Measurements from ENCODE around the gene PPM1G.
"Not testable (repeated sequence)": the region's sequence is repeated elsewhere in the genome, so short reads cannot be mapped to it uniquely, and the experiment has no call there.

Gene PPM1G

DNA sequence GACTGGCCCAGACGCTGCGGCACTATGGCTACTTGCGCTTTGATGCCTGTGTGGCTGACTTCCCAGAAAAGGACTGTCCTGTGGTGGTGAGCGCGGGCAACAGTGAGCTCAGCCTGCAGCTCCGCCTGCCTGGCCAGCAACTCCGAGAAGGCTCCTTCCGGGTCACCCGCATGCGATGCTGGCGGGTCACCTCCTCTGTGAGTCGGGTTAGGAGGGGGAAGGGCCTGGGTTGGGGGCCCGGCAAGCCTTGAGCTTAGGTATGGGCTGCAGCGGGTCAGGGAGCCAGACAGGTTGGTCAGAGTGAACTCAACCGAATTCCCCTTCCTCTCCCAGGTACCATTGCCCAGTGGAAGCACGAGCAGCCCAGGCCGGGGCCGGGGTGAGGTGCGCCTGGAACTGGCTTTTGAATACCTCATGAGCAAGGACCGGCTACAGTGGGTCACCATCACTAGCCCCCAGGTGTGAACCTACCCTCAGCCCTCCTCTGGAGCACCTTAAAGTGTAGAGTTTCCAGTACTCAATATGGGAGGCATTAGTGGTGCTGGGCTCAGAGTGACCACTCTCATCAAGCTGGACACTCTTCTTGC is 33.8 kb downstream of the PPM1G start:
- DNase-seq (ENCODE audit: low read depth), result no peak

DNA sequence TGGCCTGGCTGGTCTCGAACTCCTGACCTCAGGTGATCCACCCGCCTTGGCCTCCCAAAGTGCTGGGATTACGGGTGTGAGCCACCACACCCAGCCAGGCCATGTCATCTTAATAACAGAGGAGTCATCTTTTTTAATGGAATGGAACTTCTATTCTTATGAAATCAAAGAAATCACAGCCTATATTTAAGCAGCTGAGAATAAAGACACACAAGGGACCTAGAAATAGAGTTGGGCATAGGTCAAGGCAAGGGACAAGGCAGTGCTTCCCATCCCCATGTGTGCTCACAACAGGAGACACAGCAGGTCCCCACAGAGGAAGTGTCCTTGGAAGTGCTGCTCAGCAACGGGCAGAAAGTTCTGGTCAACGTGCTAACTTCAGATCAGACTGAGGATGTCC is 35.8 kb downstream of the PPM1G start:
- no peak for DNase-seq (ENCODE audit: low read depth)

DNA sequence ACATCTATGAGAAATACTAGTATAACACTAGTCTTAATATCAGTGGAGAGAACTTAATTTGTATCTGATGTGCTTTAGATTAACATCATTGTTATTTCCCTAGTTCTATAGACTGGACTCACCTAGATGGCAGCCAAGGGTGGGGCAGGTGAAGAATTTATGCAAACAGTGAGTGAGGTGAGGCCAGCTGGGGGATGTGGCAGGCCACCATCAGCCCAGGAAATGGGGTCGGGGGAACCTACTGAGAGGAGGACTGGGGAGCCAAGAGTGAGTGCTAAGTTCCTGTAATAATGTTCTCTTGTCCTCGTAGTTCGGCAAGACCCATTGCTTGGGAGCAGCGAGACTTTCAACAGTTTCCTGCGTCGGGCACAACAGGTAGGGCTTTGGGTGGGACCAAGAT is 36.5 kb downstream of the PPM1G start:
- no peak for DNase-seq (ENCODE audit: low read depth)

DNA sequence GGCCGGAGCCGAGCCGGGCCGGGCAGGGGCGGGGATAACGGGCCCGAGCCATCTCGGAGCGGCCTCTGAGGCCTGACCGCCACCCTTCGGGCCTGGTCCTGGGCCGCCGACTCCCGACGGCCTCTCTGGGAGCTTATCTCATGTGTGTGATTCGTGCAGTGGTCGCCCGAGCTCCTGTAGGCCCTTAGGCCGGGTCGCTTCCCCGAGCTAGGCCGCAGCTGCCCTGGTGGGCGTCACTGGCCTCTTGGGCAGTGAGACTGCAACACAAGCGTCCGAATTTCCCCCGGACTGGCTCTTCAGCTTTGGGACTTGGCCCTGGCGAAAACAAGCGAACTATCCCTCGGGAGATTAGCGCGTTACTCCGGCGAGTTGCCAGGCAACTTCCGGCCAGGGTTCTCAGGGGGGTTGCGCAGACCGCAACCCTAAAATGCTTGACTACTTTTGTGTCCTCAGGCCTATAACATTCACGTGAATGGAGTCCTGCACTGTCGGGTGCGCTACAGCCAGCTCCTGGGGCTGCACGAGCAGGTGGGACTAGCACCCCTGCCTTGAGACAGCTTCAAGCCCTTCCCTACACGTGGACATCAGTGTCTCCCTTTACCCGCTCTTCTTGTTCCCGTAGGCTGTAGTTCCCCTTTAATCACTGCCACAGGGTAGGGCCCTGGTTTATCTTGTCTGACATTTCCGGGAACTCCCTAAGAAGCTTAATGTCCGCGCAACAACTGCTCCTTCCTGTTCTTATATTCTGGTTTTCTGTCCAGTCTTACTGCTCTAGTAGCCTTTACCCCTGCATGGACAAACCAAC is 38.4 kb downstream of the PPM1G start:
- DNase-seq (ENCODE audit: low read depth), result no peak

DNA sequence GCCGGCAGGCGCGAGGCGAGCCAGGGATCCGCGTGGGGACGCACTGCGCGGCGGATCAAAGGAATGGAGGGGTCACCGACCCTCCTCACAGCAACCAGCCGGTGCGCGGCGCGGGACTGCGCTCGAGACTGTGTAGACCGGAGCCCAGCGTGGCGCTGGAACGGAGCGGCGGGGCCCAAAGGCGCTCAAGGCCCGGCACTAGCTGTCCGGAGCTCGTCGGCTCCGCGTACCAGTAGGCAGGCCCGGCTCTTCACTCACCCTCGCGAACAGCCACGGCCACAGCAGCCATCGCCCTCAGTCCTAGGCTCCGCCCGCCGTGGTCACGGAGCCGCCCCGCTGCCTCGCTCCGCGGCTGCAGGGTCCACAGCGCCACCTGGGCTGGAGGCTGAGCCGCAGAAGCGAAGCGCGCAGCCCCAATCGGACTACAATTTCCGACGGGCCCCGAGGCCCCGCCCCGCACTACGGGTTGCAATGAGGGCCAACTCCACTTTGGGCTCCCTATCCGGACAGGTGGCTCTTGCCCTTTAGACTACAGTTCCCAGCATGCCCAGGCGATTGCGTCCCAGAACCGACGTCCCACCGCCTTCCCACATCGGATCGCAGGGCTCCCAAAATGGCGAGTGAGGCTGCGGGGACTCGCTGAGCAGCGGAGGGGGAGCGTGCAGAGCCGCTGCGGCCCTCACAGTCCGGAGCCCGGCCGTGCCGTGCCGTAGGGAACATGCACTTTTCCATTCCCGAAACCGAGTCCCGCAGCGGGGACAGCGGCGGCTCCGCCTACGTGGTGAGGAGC is 39.2 kb downstream of the PPM1G start, which contains the start of the genes EIF2B4 and SNX17:
TSS of gene EIF2B4 (minus strand) at position 313 of the 790 bp plus-strand sequence. CDS start at position 289, 24 bp downstream.
TSS of gene SNX17 (plus strand) at position 591 of the 790 bp plus-strand sequence. CDS start at position 719, 128 bp downstream.
- DNase-seq (ENCODE audit: low read depth), result peak; percentile 98

DNA sequence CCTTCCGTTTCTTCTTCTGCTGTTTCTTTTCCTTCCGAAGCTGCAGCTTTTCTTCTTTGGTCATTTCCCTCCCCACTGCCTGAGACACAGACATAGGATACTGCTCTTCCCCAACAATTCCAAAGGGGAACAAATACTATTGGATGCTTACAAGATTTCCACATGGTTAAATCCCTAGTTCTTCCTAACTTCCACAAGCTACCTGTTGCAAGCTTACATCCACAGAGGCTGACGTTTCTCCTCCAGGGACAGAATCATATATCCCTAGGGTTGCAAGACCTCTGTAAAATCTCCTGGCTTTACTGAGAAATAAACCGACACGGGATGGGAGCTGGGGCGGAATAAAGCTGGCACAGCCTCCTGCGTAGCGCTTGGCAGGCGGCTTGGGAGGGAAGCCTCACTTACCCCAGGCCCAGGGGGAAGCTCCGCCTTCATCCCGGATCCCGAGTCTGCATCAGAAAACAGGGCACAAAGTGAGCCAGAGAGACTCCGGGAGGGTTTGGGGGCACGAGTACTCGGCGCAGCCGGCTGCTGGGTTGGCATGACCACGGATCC is 39.8 kb downstream of the PPM1G start:
- no peak for DNase-seq (ENCODE audit: low read depth)

DNA sequence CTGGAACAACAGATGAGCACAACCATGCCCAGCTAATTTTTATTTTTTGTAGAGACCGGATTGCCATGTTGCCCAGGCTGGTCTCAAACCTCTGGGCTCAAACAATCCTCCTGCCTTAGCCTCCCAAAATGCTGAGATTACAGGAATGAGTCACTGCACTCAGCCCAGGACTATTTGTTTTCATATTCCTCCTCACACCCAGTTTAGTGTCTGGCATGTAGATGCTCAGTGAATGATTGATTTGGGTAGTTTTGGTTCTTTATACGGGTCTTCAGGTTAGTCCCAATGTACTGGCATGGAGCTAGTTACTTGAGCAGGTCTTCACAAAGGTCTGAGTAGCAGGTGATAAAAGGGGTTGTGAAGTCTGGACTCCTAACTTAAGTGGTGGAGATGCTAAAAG is 45.5 kb downstream of the PPM1G start:
- no peak for DNase-seq (ENCODE audit: low read depth)

DNA sequence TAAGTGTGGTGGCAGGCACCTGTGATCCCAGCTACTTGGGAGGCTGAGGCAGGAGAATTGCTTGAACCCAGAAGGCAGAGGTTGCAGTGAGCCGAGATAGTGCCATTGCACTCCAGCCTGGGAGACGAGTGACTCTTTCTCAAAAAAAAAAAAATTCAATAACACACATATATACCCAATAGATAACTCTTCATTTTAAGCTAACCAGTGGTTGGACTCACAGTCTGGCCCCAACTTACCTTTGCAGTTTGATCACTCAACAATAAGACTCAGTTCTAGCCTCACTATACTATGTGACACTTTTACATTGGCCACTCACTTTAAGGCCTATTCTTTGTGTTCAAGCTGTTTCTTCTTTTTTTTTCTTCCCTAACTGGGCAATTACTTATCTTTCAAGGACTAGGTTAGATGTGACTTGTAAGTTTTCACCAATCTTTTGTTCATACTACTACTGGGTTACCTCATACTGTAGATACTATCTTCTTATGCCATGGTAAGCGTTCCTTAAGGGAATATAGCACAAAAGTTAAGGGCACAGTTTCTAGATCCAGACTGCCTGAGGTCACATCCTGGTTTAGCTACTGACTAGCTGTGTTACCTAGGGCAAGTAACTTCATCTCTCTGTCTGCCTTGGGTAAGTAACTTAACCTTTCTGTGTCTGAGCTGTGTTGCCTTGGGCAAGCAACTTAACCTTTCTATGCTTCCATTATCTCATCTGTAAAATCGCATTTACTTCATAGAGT is 46.5 kb downstream of the PPM1G start:
- no peak for DNase-seq (ENCODE audit: low read depth)

DNA sequence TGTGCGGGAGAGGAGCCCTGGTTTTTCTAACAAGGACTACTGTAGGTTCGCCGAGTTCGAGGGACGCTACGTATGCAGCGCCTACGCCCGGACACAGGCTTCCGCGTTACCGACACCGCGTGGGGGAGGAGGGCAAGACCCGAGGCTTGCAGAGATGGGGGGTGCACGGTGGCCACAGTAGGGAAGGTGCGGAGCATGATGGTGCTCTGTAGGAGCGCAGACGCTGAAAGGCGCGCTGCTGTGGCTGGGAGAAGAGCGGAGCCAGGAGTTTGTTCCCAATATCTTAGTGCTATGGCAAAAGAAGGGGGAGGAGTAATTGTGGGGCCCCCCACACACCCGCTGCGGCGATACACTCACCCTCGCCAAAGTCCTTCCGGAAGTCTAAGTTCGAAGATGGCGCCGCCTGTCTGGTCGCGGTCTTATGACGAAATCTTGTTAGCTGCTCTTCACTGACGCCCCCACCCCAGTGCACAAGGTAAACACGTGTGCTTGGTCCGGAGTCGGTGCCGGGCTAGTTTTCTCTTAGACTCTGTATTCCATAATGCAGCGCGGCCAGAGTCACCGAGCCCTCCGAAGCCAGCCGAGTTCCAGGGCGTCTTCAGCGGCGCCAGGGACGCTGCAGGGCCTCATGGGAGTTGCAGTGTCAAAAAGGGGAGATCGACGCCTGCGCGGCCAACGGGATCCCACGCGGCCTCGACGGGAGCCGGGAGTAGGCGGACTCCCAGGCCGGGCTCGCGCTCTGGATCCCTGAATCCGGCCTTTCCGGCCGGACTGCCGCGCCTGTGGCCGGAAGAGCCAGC is 52.8 kb downstream of the PPM1G start, which contains the start of gene GTF3C2:
TSS of gene GTF3C2 (minus strand) at position 383 of the 800 bp plus-strand sequence. CDS start 13,210 bp downstream, outside the sequence.
- peak; percentile 84 for DNase-seq (ENCODE audit: low read depth)

DNA sequence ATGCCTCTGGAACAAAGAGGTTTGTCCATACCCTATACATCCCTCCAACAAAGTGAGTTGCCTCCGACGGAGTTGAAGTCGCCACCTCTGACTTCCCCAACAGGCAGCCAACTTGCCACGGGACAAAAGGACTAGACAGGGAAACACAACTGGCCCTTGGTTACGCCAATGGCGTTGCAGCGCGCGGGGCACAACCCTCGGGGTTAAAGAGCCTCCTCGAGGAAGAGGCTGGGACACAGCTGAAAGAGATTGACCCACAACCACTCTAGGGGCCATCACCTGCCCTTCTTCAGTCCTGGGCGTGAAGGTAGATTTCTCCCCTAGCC is 53.4 kb downstream of the PPM1G start:
- DNase-seq (ENCODE audit: low read depth), result peak; percentile 28

DNA sequence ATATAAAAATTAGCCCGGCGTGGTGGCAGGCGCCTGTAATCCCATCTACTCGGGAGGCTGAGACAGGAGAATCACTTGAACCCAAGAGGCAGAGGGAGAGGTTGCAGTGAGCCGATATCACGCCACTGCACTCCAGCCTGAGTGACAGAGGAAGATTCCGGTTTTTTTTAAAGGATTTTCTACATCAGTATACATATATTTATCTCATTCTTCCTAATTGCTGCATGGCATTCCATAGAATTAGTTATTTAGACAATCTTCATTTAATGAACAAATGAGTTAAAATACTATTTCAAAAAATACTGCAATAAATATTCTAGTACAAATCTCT is 54.8 kb downstream of the PPM1G start:
- no peak for DNase-seq (ENCODE audit: low read depth)

DNA sequence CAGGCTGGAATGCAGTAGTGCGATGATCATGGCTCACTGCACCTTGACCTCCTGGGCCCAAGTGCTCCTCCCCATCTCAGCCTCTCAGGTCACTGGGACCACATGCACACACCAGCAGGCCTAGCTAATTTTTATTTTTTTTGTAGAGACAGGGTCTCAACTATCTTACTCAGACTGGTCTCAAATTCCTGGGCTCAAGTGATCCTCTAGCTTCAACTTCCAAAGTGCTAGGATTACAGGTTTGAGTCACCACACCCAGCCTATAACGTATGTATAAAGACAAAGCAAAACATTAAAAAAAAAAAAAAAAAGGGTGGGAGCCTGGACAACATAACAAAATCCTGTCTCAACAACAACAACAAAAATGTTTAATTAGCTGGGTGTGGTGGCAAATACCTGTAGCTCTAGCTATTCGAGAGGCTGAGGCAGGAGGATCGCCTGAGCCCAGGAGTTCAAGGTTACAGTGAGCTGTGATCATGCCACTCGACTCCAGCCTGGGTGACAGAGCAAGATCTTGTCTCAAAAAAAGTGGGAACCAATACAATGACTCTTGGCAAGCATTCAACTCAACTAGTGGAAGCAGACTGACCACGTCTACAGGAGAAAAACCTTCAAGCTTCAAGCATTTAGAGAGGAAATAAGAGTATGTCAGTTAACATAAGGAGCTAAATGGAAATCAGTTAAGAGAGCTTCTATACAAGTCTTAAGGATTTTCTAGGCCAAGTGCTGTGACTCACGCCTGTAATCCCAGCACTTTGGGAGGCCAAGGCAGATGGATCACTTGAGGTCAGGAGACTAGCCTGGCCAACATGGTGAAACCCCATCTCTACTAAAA is 55.4 kb downstream of the PPM1G start:
- DNase-seq (ENCODE audit: low read depth), result no peak

DNA sequence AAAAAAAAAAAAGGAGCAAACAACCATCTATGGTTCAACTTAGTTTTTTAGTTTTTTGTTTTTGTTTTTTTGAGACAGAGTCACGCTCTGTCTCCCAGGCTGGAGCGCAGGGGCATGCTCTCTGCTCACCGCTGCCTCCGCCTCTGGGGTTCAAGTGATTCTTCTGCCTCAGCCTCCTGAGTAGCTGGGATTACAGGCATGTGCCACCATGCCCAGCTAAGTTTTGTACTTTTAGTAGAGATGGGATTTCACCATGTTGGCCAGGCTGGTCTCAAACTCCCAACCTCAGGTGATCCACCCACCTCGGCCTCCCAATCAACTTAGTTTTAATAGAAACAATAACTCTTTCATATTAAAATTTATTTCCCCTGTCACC is 56.0 kb downstream of the PPM1G start:
- DNase-seq (ENCODE audit: low read depth), result not testable (repeated sequence)

DNA sequence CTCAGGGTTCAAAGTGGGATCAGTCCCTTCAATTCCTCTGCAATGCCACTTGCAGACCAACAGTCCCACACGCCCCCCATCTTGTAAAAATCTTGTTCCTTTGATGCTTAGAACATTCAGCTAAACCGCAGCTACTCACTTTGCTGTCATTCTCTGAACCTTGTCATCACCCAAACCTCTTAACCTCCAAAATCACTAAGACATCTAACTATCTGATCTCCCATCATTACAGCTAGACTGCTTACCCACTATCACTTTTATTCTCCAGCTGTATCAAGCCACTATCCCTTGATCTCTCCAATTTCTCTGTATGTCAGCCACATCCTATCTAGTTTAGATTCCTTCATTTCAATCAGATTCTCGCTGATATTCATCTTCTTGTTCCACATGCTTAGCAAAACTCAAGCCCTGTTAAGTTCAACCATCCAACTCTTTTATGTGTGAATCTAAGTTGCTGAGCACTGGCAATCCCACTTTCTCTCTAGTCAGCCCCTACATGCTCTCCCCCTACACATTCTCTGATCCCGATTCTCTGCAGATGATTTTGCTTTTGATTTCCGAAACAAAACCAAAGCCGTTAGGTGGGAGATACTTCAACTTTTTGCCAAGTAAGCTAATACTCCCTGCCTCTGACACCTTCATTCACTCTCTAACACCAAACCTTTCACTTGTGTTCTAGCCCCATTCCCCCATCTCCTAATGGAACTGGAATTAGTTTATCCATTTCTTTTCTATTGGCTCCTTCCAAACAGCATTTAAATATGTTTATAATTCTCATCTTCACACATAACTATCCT is 57.4 kb downstream of the PPM1G start:
- DNase-seq (ENCODE audit: low read depth), result no peak

DNA sequence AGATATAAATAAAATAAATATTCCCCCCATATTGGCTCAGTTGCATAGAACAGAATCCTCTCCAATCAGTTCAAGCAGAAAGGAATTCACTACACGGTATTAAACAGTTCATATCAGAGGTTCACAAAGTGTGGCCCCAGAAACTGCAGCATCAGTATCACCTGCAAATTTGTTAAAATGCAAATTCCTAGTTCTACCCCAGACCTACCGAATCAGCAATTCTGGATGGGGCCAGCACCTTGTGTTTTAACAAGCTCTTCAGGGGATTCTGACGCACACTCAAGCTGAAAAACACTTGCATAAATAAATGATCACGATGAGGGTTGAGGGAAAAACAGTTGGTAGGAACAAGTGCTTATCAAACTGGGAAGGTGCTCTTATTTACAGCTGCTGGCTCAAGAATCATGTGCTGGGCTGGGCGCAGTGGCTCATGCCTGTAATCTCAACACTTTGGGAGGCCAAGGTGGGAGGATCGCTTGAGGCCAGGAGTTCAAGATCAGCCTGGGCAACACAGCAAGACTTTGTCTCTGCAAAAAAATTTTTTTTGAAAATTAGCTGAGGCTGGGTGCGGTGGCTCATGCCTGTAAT is 59.2 kb downstream of the PPM1G start:
- DNase-seq (ENCODE audit: low read depth), result no peak

DNA sequence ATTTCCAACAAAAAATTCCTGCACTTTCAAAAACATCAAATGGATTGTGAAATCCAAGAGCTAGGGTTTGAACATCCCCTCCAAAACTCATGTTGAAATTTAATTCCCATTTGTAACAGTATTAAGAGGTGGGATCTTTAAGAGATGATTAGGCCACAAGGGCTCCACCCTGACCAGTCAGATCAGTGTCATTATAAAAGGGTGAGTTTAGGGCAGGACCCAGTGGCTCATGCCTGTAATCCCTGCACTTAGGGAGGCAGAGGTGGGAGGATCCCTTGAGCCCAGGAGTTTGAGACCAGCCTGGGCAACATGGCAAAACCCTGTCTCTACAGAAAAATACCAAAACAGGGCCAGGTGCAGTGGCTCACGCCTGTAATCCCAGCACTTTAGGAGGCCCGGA is 61.8 kb downstream of the PPM1G start:
- no peak for DNase-seq (ENCODE audit: low read depth)

DNA sequence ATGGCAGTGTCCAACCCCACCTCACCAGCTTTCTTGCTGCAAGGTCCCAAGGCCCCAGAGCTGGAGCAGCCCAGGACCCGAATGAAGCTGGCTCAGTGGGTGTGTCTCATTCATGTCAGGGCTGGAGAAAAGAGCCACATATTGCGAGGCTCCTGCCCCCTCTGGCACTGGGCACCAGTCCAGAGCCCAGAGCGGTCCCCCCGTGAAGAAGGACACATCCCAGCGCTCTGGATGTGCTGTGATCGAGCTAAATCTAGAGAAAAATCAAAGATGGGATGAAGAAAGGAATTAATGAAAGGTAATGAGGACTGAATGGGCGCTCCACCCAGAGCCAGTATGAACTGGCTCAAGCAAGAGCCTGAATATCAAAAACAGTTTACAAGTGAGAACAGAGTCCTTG is 73.2 kb downstream of the PPM1G start:
- DNase-seq (ENCODE audit: low read depth), result no peak

DNA sequence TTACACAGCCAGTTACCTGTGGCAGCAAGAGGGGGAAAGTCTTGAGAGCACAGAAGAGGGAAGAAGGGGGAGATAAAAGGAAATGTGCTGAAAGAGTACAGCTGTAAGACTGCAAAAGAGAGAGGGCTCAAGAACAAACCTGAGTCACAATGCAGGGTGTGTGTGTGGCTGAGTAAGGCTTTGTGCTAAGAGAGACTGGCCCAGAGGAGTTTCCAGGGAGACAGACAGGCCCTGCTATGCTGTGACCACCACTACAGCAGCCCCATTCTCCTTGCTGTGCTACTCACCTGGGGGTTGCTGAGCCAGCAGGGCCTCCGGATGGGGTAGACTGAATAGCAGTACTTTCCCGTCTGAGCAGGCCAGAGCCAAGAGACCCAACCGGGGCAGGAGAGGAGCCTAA is 74.1 kb downstream of the PPM1G start:
- DNase-seq (ENCODE audit: low read depth), result no peak

Measured in activated T-cell treated with anti-CD3 and anti-CD28 coated beads for 1 hour (primary cell).